GM18909 (cell line): ENCODE data around the gene AP1G2.
"Not testable (repeated sequence)": the region's sequence is repeated elsewhere in the genome, so short reads cannot be mapped to it uniquely, and the experiment has no call there.

Source experiments
- ATAC-seq: cut with Tn5 transposase; IDR thresholded peaks from one replicate; pipeline ENCODE4 v1.9.1; 2021; ENCODE audit warnings: mild to moderate bottlenecking; ENCODE audit not compliant: unreplicated experiment, poor library complexity

The AP1G2 gene

GRCh38 chr14:23600322-23600707 is 32.7 kb upstream of the AP1G2 start:
- no peak for ATAC-seq

DNA sequence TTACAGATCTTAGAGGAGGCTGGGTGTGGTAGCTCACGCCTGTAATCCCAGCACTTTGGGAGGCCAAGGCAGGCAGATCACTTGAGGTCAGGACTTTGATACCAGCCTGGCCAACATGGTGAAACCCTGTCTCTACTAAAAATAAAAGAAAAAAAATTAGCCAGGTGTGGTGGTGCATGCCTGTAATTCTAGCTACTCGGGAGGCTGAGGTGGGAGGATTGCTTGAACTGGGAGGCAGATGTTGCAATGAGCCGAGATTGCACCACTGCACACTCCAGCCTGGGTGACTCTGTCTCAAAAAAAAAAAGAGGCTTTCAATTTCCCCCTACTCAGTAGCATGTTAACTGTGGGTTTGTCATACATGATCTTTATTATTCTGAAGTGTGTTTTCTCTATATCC is 26.6 kb upstream of the AP1G2 start:
- not testable (repeated sequence) for ATAC-seq

GRCh38 chr14:23590198-23590597 is 22.6 kb upstream of the AP1G2 start:
- ATAC-seq: no peak

GRCh38 chr14:23589606-23590005 is 22.0 kb upstream of the AP1G2 start:
- ATAC-seq: peak; percentile 14

DNA sequence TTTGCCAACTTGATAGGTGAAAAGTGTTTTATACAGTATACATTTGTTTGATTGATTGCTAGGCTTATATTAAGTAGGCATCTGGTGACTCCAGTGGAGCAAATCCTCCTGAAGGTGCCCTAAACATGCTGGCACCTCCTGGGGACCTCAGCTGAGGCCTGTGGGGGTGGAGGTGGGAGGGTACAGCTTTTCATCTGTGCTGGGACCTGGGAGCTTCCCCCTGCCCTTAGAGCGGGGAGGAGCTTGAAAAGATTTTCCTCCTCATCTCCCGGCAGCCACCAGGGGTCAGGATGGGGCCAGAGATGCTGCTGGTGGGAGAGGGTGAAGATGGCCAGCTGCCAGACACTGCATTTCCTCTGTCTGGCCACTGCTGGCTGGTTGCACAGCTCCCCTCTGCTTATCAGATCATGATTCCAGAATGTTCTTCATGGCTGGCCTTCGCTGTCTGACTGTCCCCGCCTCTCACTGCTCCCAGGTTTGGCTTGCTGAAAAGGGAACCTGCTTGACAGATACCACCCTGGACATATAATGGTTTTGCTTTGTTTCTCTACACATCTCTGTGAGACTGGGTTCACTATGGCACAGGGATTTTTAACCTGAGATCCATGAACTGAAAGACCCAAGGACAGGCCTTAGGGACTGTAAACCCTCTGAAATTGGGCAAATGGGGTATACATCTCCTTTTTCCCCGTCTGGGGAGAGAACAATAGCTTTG is 21.4 kb upstream of the AP1G2 start:
- ATAC-seq: peak; percentile 95

DNA sequence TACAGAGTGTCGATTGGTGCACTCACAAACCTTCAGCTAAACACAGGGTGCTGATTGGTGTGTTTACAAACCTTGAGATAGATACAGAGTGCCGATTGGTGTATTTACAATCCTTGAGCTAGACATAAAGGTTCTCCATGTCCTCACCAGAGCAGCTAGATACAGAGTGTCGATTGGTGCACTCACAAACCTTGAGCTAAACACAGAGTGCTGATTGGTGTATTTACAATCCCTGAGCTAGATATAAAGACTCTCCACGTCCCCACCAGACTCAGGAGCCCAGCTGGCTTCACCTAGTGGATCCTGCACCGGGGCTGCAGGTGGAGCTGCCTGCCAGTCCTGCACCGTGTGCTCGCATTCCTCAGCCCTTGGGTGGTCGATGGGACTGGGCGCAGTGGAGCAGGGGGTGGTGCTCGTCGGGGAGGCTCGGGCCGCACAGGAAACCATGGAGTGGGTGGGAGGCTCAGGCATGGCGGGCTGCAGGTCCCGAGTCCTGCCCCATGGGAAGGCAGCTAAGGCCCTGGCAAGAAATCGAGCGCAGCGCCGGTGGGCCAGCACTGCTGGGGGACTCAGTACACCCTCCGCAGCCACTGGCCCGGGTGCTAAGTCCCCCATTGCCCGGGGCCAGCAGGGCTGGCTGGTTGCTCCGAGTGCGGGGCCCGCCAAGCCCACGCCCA is 17.1 kb upstream of the AP1G2 start:
- ATAC-seq: not testable (repeated sequence)

- ATAC-seq: not testable (repeated sequence)
These were observed 16.4 kb upstream of the AP1G2 start for GRCh38 chr14:23583761-23584526.

GRCh38 chr14:23582906-23583760 is 15.5 kb upstream of the AP1G2 start:
- no peak for ATAC-seq

DNA sequence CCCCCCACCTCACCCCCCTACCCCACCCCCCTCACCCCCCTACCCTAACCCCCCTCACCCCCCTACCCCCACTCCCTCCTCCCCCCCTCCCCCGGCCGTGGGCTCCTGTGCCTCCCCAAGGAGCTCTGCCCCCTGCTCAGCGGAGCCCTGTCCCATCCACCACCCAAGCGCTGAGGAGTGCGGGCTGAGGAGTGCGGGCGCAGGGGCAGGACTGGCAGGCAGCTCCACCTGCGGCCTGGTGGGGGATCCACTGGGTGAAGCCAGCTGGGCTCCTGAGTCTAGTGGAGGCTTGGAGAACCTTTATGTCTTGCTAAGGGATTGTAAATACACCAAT is 13.3 kb upstream of the AP1G2 start:
- ATAC-seq: no peak

DNA sequence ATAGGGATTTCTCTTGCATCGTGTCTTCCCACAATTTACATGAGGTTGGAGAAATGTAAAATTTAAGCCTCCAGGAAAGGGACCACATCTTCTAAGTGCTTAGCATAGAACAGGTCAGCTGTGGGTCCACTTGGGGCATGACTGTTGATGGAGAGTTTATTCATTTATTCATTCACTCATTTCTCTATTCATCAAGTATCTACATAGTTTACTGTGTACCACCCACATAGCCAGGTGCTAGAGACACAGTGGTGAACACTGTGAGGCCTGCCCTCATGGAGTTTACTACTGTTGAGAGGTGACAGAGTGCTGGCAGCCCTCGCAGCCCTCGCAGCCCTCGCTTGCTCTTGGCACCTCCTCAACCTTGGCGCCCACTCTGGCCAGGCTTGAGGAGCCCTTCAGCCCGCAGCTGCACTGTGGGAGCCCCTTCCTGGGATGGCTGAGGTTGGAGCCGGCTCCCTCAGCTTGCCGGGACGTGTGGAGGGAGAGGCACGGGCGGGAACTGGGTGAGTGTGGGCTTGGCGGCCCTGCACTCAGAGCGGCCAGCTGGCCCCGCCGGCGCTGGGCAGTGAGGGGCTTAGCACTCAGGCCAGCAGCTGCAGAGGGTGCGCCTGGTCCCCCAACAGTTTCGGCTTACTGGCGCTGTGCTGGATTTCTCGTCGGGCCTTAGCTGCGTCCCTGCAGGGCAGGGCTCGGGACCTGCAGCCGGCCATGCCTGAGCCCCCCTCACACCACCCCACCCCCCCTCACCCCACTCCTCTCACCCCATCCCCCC is 12.7 kb upstream of the AP1G2 start:
- ATAC-seq: no peak

DNA sequence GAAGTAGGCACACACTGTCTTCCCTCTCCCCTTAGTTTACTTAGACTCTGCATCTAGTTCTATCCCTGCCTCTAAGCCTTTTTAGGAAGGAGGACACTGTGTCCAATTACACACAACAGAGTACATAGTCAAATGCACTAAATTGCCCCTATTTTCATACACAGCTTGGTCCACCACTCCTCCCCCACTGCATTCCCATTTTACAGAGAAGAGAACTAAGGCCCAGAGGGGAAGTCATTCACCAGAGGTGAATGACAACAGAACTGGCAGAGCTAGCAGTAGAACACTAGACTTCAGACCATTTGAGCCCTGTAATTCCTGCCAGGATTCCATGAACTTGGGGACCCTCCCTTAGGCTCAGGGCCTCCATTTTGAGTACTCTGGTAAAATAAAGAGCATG is 12.1 kb upstream of the AP1G2 start:
- ATAC-seq: no peak

GRCh38 chr14:23579311-23579630 is 11.7 kb upstream of the AP1G2 start:
- ATAC-seq: no peak

GRCh38 chr14:23578560-23579310 is 11.1 kb upstream of the AP1G2 start, which contains the start of gene JPH4:
JPH4 (minus strand) TSS chr14:23578790; CDS start chr14:23577453, 1,337 bp downstream.
- ATAC-seq: no peak

GRCh38 chr14:23577710-23578392 is 10.3 kb upstream of the AP1G2 start:
- ATAC-seq: no peak

- no peak for ATAC-seq
These were observed 9.6 kb upstream of the AP1G2 start for GRCh38 chr14:23577004-23577681.

GRCh38 chr14:23573384-23574015 is 5.9 kb upstream of the AP1G2 start:
- no peak for ATAC-seq

DNA sequence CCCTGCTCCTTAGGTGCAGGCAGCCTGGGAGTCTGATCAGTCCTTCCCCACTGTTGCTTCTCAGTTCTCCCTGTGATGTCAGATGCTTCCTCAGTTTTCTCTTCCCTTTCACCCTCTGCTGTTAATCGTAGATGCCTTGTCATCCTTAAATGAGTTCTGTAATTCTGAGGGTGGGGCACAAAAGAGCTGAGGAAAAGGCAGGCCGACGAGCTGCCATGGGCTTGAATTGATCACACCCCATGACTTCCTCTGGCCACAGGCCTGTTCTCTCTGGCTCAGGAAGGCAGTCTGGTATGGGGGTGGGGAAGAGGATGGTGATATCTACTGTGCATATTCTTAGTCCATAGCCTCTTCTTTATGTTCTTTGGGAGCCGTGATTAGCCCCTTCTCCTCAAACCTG is 5.2 kb upstream of the AP1G2 start:
- no peak for ATAC-seq

DNA sequence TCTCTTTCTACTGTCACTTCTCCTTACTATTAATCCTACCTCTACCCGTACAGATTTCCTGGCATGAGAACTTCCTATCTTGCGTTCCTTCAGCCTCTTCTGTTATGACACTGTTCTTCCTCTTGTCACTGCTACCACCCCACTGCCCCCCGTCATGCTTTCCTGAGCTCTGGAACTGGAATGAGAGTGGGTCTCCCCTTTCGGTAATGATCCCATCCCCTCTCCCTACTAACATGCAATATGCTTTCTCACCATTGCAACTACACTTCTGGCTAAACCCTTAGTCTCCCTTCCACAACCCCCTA is 4.9 kb upstream of the AP1G2 start:
- ATAC-seq: no peak
